NCI-H524 treated with DMSO at 0.1 percent for 48 hours (cell line): ENCODE measurements around the gene SYT4.
A peak's percentile ranks its signal among the peaks of the same experiment; 100 is the strongest.
"Not testable (repeated sequence)": the region's sequence is repeated elsewhere in the genome, so short reads cannot be mapped to it uniquely, and the experiment has no call there.

Source experiments
- DNase-seq: peaks from one replicate; lab custom pipeline; 2025; lab: John Stamatoyannopoulos, UW

SYT4 gene, protein sequence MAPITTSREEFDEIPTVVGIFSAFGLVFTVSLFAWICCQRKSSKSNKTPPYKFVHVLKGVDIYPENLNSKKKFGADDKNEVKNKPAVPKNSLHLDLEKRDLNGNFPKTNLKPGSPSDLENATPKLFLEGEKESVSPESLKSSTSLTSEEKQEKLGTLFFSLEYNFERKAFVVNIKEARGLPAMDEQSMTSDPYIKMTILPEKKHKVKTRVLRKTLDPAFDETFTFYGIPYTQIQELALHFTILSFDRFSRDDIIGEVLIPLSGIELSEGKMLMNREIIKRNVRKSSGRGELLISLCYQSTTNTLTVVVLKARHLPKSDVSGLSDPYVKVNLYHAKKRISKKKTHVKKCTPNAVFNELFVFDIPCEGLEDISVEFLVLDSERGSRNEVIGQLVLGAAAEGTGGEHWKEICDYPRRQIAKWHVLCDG

DNA sequence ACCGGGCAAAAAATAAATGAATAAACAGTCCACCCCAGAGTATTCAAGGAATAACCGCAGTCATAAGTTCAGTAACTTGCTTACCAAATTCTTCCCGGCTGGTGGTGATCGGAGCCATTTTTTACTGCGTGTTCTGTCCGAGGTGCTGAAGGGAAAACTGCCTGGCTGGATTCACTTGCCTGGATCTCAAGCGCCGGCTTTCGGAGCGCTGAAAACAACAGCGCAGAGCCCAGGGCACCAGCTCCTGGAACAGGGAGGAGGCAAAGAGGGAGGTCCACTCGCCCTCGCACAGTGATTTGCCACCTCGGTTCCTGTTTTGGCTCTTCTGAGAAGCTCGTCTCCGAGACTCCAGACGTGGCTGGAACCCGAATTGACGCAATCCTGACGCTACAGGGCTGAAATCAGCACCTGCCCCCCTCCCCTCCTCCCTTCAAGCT lies at the start of gene SYT4:
SYT4 (minus strand) TSS at position 327 of the 437 bp plus-strand sequence; CDS start at position 118, 209 bp downstream.
- peak; percentile 77 for DNase-seq

DNA sequence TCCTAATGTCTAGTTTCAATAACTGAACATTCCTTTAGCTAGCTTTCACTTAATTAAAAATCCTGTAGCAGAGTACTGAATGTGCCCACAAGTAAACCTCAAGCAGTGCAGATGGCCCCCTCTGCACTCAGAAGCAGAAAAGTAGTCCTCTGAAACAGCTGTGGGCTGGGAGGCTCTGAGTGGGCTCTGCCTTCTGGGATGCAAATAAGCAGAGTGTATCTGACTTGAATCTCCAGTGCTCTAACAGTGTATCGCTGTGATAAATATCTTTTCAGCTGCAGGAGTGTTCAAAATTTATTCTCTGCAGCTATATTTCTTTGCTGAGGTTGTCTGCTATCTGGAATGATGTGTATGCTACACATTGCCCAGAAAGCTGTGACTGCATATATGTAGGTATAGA lies 44.8 kb upstream of the SYT4 start:
- DNase-seq = peak; percentile 33

DNA sequence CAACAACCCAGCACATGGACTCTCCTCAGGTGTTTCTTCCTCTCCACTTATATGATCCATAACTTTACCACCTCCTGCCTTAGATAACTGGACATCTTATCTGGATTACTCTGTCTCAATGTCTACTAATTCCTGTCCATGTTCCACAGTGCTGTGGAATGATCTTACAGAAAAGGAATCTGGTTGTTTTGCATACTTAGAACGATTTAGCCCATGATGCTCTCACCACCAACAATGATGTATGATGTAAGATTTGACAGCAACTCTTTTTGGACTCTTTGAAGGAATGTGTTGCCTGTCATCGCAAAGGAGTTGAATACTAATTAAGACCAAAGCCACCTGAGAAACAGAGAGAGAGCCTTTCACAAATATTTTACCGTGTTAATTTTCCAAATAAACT lies 37.7 kb upstream of the SYT4 start:
- DNase-seq = no peak

DNA sequence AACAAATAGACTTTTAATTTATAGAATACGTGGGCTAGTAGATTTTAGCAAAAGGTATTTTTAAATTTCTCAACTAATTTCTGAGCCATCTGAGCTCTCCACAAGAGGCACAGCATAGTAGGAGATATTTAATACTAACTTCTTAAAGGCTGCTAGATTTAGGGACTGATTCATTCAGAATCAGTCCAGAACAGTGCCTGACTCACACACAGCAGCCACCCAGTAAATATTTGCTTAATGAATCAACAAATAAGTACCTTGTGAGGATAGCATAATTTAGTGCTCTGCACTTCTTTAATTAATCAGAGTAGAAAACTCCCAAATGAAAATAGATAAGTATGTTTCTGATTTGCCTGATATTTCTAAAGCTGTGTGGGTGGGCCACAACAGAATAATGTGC lies 35.6 kb upstream of the SYT4 start:
- DNase-seq = no peak

DNA sequence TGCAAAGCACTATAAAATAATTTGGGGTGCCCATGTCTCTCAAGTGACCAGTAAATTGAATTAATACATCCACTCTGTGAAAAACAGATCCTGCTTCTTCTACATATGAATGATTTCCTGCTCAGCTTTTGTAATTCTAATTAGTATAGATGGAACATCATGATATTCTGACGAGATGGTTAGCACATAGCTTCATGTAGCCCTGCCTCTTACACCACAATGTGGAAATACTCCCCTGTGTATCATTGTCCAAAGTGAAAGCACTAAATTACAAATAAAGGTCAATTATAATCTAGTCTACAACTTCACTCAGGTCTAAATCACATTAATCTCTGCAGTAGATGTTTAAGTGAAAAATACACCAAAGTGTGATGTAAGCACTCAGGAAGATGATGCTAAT lies 32.9 kb upstream of the SYT4 start:
- no peak for DNase-seq

DNA sequence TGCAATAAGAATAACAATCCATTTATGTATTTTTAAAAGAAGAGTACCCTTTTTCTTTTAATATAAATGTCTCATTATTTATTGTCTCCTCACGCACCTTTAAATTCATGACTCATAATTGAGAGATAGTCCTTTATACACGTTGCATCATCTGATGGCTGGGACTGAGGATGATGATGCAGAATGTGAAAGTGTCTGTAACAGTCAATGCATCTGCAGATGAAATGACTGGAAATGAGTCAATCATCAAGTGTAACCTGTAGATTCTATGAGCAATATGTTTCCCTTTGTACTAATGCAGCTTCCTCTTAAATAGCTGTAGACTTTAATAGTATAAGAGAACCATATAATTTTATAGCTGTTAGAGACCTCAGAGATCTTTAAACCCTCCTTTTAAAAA lies 26.1 kb upstream of the SYT4 start:
- DNase-seq = no peak

DNA sequence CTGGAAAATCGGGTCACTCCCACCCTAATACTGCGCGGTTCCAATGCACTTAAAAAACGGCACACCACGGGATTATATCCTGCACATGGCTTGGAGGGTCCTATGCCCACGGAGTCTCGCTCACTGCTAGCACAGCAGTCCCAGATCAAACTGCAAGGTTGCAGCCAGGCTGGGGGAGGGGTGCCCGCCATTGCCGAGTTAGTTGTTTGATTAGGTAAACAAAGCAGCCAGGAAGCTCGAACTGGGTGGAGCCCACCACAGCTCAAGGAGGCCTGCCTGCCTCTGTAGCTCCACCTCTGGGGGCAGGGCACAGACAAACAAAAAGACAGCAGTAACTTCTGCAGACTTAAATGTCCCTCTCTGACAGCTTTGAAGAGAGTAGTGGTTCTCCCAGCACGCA lies 8.9 kb upstream of the SYT4 start:
- not testable (repeated sequence) for DNase-seq

DNA sequence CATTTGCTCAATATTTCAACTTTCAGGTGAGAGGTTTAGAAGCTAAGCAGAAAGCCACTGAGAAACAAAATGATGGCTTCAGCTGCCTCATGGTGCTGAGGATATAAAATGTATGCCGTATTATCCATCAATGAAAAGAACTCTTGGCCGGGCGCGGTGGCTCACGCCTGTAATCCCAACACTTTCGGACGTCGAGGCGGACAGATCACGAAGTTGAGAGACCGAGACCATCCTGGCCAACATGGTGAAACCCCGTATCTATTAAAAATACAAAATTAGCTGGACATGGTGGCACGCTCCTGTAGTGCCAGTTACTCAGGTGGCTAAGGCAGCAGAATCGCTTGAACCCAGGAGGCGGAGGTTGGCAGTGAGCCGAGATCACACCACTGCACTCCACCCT lies 6.0 kb upstream of the SYT4 start:
- DNase-seq = no peak

DNA sequence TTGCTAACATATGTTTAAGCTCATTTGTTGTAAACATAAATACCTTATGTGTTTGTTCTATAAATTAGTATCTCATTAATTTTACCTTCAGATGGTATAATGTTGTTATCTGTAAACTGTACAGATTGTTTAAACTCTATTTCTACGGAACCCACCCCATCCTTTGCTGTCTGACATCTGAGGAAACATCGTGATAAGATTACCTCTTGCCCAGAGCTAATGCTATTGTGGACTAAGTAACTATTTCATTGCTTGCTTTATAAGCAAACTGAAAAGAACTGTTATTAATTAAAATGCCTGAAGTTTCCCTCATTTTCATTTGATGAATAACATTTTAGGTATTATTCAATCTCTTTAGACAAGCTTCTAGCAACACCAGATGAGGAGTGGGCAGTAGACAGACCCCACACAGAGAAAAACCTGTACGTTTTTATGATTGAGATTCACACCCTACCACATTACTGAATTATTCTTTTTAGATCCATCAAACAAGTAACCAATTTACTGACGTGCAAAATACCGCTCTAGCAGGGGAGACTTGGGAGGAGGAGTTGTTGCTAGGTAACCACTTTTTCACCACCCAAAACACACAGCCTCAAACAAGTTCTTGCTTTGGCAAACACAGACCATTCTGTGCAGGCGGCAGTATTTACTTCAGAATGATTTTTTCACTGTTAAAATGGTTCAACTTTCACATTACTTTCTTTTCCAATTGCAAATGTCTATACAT lies 1.9 kb upstream of the SYT4 start:
- DNase-seq = peak; percentile 94

DNA sequence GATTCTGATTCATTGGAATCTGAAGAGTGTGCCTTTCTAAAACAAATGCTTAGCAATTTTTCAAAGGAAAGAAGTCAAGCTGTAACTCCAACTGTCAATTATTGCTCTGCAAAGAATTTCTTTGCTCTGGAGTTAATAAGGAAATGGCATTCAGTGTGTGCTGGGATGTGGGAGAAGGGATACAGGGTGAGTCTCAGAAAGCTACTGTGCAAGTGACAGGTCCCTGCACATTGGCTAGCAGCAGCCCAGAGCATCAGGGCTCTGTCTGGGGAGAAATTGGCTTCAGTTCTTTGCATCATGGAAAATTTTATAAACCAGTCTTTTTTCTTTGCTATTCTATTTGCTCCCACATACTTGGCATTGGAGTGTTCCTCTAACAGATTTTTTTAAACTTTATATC lies 1.1 kb upstream of the SYT4 start:
- DNase-seq = no peak

DNA sequence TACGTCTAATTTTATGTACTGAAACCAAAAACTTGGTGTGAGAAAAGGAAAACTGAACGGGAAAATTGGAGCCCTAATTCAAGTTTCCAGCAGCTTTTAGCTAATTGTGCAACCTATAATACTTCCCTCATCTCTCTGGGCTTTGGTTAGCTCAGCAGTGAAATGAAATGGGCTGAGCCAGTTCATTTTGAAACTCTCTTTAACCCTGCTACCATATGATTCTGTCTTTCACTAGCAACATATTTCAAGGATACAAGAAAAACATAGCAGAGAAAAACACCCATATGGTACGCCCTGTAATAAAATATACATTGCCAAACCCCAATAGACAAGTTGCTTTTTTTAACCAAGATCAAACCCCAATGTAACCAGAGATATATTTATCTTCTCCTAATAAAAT lies 799 bp downstream of the SYT4 start:
- DNase-seq = no peak

DNA sequence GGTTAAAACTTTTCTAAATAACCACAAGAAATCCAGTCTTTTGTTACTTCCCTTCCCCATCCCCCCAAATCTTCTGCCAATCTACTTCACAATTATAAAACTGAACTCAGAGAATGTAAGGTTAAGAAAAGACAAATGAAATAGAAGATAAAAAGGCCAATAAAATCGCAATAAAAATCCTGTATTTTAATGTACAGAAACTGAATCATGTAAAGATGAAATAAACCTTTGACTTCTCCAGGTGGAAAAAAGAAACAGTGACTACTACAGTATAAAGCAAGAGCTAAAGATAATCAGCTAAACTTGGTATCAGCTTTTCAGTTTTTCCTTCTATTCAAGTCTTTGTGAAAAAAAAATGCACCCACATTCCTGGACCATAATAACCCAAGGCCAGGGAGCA lies 1.7 kb downstream of the SYT4 start:
- DNase-seq = no peak

DNA sequence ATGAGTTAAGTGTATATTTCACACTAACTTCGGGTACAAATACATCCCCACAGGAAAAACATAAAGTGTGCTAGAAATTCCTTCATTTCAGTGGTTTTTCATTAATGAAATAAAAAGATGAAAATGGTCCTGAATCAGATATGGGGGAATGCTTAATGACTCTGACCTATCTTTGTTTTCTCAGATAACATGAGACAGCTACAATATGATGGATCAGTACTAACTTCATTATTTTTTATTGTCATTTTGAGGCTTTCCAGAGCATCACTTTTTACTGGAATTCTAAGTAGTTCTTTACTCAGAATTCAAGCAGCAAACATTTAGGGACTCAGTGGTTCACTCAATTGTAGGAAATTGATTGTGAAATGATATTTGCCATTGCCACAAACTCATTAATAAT lies 2.8 kb downstream of the SYT4 start:
- no peak for DNase-seq

DNA sequence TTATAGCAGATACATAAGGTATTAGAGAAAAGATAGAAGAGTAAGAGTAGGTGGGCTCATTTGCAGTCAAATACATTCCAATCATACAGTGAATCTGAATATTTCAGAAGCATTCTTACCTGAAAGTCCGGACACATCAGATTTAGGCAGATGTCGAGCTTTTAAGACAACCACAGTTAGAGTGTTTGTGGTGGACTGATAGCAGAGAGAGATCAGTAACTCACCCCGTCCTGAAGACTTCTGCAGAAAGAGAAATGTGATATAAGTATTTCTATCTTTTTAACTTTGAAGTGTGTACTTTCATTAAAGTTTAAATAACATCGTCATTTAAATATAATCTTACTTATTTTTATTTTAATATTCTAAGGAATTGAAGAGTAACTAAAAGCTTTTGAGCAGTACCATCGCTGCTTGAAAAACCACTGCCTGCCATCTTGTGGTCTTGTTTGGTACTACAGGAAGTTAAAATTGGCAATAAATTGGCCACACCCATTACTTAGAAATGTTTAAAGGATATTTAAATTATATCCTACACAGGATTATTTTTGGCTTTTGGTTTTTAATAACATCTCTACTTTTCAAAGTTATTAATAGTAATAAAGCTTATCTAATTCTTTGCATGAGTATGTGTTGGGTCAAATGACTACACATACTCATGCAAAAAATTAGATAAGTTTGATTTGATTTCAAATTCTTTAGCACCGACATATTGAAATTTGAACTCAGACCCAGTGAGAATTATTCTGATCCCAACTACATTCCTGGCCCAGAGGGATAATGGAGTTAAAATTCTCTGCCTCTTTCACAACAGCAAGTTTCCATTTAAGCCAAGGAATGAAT lies 5.5 kb downstream of the SYT4 start:
- DNase-seq = no peak

DNA sequence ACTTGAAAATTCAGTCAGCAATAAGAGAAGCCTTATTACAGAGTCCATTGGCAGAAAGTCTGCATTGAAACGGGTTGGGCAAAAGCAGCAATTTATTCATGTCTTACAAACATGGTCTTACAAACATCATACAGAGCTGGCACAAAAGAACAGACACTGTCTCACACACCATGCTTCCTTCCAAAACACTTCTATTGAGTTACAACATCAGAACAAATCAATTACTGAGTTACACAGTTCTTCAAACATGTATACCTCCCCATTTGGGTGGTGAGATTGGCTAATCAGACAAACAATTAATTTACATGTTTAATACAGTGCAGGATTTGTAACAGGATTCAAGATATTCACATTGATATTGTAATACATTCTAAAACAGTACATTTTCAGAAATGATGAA lies 9.5 kb downstream of the SYT4 start:
- no peak for DNase-seq

DNA sequence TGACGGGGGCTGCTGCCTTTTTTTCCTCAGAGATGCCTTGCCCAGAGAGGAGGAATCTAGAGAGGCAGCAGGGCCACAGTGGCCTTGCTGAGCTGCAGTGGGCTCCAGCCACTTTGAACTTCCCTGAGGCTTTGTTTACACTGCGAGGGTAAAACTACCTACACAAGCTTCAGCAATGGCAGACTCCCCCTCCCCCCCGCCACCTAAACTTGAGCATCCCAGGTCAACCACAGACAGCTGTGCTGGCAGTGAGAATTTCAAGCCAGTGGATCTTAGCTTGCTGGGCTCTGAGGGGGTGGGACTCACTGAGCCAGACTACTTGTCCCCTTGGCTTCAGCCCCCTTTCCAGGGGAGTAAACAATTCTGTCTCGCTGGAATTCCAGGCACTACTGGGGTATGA lies 11.8 kb downstream of the SYT4 start:
- no peak for DNase-seq

DNA sequence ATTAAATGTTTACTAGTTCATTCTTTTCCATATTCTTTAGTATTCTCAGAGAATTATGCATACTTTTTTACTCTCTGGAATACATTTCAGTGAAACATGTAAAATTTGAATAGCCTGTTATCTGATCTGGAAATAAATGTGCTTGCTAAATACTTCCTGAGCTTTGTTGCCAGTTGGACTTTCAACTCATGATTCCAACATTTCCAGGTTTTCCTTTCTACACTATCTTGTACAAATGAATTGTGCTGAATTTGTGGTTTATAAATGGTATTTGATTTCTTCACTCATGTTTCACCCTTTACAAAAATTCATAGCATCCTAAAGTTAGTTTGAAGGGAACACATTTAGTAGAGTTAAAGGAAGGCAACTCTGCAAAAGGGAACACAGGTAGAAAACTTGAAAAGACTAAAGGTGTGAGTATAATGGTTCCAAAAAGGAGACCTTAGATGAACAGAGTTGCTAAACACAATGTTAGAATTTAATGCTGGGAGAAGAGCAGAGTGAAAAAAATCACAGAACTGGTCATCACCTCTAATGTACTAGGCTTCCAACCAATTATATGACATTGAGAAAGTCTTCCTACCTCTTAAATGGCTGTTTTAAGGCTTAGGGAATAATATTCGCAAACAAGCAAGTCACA lies 28.6 kb downstream of the SYT4 start:
- DNase-seq = no peak

DNA sequence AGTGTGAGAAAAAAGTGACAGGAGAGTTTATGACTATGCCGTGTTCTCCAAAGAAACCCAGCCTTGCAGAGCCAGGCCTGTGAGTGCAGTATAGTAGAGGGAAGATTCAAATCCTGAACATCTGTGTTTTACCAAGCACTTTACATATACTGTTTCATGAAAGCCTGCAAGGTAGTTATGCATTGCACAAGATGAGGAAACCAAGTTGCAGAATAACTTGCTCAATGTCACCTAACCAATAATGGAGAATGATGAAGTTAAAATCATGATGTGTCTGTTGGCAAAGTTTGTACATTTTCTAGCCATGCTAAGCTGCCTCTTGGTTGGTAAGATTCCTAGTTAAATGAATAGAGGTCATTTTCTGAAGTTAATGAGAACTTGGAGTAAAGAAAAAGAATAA lies 29.3 kb downstream of the SYT4 start:
- no peak for DNase-seq

DNA sequence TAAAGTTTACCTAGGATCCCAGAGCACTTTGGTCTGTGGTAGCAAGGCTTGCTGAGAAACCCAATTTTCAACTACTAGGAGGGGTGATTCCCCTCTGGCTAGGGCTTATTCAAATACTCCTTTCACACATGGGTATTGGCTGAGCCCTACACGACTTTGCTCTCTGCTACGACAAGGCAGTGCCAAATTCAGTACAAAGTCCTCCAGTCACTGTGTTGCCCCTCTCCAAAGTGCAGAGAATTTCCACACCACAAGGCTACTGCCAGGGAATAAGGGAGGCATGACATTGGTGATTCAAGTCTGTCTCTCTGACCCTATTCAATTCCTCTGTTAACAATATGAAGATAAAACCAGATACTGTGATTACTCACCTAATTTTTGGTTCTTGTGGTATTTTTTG lies 38.9 kb downstream of the SYT4 start:
- no peak for DNase-seq

DNA sequence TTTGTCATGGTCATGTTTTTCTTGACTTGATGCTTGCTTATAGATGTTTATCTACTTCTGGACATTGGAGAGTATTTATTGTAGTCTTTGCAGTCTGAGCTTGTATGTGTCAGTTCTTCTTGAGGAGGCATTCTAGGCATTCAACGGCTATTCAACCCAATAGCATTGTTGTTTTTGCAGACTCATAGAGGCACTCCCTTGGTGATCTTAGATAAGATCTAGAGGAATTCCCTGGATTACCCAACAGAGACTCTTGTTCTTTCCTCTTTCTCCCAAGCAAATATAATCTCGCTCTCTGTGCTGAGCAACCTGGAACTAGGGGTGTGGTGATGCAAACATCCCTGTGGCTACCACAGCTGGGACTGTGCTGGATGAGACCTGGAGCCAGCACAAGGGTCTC lies 40.4 kb downstream of the SYT4 start:
- DNase-seq = no peak

DNA sequence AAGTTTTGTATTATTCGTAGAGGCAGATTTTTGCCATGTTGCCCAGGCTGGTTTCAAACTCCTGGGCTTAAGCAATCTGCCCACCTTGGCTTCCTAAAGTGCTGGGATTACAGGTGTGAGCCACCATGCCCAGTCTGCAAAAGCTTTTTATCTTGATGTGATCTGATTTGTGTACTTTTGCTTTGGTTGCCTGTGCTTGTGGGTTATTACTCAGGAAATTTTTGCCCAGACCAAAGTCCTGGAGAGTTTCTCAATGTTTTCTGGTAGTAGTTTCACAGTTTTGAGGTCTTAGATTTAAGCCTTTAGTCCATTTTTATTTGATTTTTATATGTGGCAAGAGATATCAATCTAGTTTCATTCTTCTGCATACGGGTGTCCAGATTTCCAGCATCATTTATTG lies 42.4 kb downstream of the SYT4 start:
- DNase-seq = no peak

DNA sequence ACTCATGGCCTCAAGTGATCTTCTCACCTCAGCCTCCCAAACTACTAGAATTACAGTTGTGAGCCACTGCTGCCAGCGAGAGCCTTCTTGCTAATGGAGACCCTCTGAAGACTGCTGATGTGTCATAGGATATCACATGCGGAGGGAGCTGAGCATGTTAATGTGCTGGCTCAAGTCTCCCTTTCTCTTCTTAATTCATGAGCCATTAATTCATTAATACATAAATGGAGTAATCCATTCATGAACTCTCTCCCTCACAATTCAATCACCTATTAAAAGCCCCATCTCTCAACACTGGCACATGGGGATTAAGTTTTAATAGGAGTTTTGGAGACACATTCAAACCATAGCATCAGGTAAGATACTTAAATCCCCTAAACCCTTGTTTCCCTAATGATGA lies 54.8 kb downstream of the SYT4 start:
- DNase-seq = peak; percentile 42
